GM18868 (cell line): Measurements from ENCODE around the gene RBFOX2.

Experiments
- ATAC-seq: cut with Tn5 transposase; IDR thresholded peaks from one replicate; pipeline ENCODE4 v1.9.1; 2021; ENCODE audit warnings: mild to moderate bottlenecking, moderate library complexity; ENCODE audit not compliant: unreplicated experiment

Gene RBFOX2

GRCh38 chr22:35978889-35979288 is 49.7 kb downstream of the RBFOX2 start:
- no peak for ATAC-seq

GRCh38 chr22:35978201-35978600 is 50.4 kb downstream of the RBFOX2 start:
- no peak for ATAC-seq

GRCh38 chr22:35977136-35977535 is 51.5 kb downstream of the RBFOX2 start:
- ATAC-seq, result no peak

- no peak for ATAC-seq
These were observed 55.2 kb downstream of the RBFOX2 start for GRCh38 chr22:35973388-35973787.

GRCh38 chr22:35972559-35972958 is 56.1 kb downstream of the RBFOX2 start:
- no peak for ATAC-seq

GRCh38 chr22:35971456-35972119 is 57.0 kb downstream of the RBFOX2 start:
- ATAC-seq, result no peak

- ATAC-seq, result no peak
These were observed 57.8 kb downstream of the RBFOX2 start for GRCh38 chr22:35970616-35971455.

GRCh38 chr22:35967046-35967397 is 61.6 kb downstream of the RBFOX2 start:
- no peak for ATAC-seq

- ATAC-seq, result no peak
These were observed 62.1 kb downstream of the RBFOX2 start for GRCh38 chr22:35966314-35967045.

GRCh38 chr22:35963237-35963810 is 65.3 kb downstream of the RBFOX2 start:
- ATAC-seq, result no peak

- ATAC-seq, result no peak
These were observed 66.9 kb downstream of the RBFOX2 start for GRCh38 chr22:35961480-35962295.

- no peak for ATAC-seq
These were observed 67.8 kb downstream of the RBFOX2 start for GRCh38 chr22:35960854-35961253.

- no peak for ATAC-seq
These were observed 69.4 kb downstream of the RBFOX2 start for GRCh38 chr22:35959121-35959800.

GRCh38 chr22:35958334-35958733 is 70.3 kb downstream of the RBFOX2 start:
- no peak for ATAC-seq

GRCh38 chr22:35957589-35957988 is 71.0 kb downstream of the RBFOX2 start:
- no peak for ATAC-seq

GRCh38 chr22:35956850-35957249 is 71.8 kb downstream of the RBFOX2 start:
- ATAC-seq, result no peak

- no peak for ATAC-seq
These were observed 73.1 kb downstream of the RBFOX2 start for GRCh38 chr22:35955546-35955945.

GRCh38 chr22:35952576-35952975 is 76.0 kb downstream of the RBFOX2 start:
- ATAC-seq, result no peak

GRCh38 chr22:35950262-35950661 is 78.4 kb downstream of the RBFOX2 start:
- ATAC-seq, result no peak

- ATAC-seq, result no peak
These were observed 79.4 kb downstream of the RBFOX2 start for GRCh38 chr22:35949243-35949642.
